ENCODE measurements around the gene ERN2. TPM values are rescaled to one million over a fixed set of nuclear protein-coding genes. Genes with fewer than 3 reads are reported as not detected.

The ERN2 gene
- total and polyA plus RNA-seq, 9 of the 15 experiments (the other 6 are each of a cell fraction or from before 2014, with no cell fraction given) = 0.07 to 1.5 (median 0.51) TPM; not detected in 3

- TF ChIP-seq MYBL2 (IDR thresholded peaks at IDR 0.05; ENCODE audit: low read depth) (peak; percentile 100), MYBL2 (CRISPR knock-in tag; IDR thresholded peaks at IDR 0.05; ENCODE audit: borderline replicate concordance) (peak; percentile 98; the same call in 1 of the 2 replicates), ZBTB11 (CRISPR knock-in tag; IDR thresholded peaks at IDR 0.05) (0 out of 6 replicates have a peak, but pooled peaks of 1 of the 3 experiments have one; percentile 46), FOXK2 (conservative IDR thresholded peaks at IDR 0.05 in 1 of 2, IDR thresholded peaks at IDR 0.05 in 1 of 2; ENCODE audit: low read depth in 2 of 2) (peak in 1 of 2 experiments; percentile 71; a peak in 1 of 4 replicates), ZBTB33 (CRISPR knock-in tag; IDR thresholded peaks at IDR 0.05) (peak; percentile 51; the same call in 1 of the 2 replicates), HEY1 (CRISPR knock-in tag; IDR thresholded peaks at IDR 0.05; ENCODE audit: borderline replicate concordance) (no peak), ZKSCAN3 (CRISPR knock-in tag; IDR thresholded peaks at IDR 0.05) (peak; percentile 47; the same call in 1 of the 2 replicates), AFF4 (CRISPR knock-in tag; IDR thresholded peaks at IDR 0.05) (no peak; the same call in none of the 2 replicates), MEIS2 (IDR thresholded peaks at IDR 0.05; ENCODE audit: partially characterized antibody) (peak; percentile 55), DMBX1 (CRISPR knock-in tag; IDR thresholded peaks at IDR 0.05; ENCODE audit: borderline replicate concordance) (peak; percentile 57; the same call in 1 of the 2 replicates), KDM2B (CRISPR knock-in tag; IDR thresholded peaks at IDR 0.05) (peak; percentile 53; the same call in 1 of the 2 replicates), ZNF165 (CRISPR knock-in tag; IDR thresholded peaks at IDR 0.05; ENCODE audit: borderline replicate concordance) (no peak), POLR2AphosphoS5 (IDR thresholded peaks at IDR 0.05; ENCODE audit: control insufficient read depth, insufficient read depth, low read depth, low read length) (peak; percentile 45; the same call in 1 of the 2 replicates)
These were observed 34.4 kb downstream of the ERN2 start, which contains the start of gene PLK1 (continued) for GRCh38 chr16:23678430-23679273.
